HepG2 (cell line): ENCODE data around the gene GRK6. TPM values are rescaled to one million over a fixed set of nuclear protein-coding genes. Genes with fewer than 3 reads are reported as not detected.

ENCODE experiments used
- ATAC-seq: fragments of 200-7000 bp; cut with Tn5 transposase; 3 replicates; pipeline ENCODE4 v1.9.1; 2020; ENCODE audit warnings: mild to moderate bottlenecking, moderate library complexity
- BruUV-seq: library from RNA; stranded (reverse); fragments of 400-500 nt; replicated peaks from 2 replicates; lab custom pipeline; 2021; lab: Mats Ljungman, UMichigan
- CTCF ChIA-PET: fragments of 300-600 bp; formaldehyde crosslinking; extraction: SDS; loops from one replicate; lab custom pipeline; 2021; ENCODE audit warnings: low total read pairs, inconsistent platforms, low intra/inter-chr PET ratio; lab: Yijun Ruan, JAX
- POLR2A ChIA-PET: fragments of 350-600 bp; sonication (Branson Sonifier 250); formaldehyde crosslinking; loops from one replicate; lab custom pipeline; 2020; ENCODE audit warnings: antibody characterized with exemption, inconsistent platforms; lab: Yijun Ruan, JAX
- DNase-seq: peaks from one replicate; pipeline ENCODE4 v3.0.0-alpha.2; 2015; ENCODE audit warnings: low spot score
- FAIRE-seq: peaks from 3 replicates; lab custom pipeline; 2011; peaks lifted over from hg19 to GRCh38; lab: Jason Lieb, UNC
- H2AFZ ChIP-seq: one replicate; pipeline ENCODE4 v1.6.1; 2011; ENCODE audit warnings: low read length, inconsistent platforms
- H3K27ac ChIP-seq: fragments of 300-600 bp; 3 replicates; pipeline ENCODE4 v1.8.0; 2011; ENCODE audit warnings: mixed run types, mild to moderate bottlenecking, mixed read lengths, low read length, inconsistent platforms; ENCODE audit not compliant: insufficient read depth; ENCODE audit errors: extremely low read length
- H3K27me3 ChIP-seq, 2 experiments: fragments of 200-600 bp in 1 of 2; 2 replicates in 1 of 2; 3 replicates in 1 of 2; pipeline versions ENCODE4 v1.6.0 to v1.8.0; 2011; ENCODE audit warnings: low read length in 2 of 2, mild to moderate bottlenecking in 2 of 2, moderate library complexity in 2 of 2, inconsistent platforms in 1 of 2; ENCODE audit not compliant: insufficient read depth in 2 of 2, control insufficient read depth in 1 of 2
- H3K36me3 ChIP-seq, 2 experiments: fragments of 200-600 bp in 1 of 2; replicated peaks in 1 of 2; 2 replicates in 1 of 2; 3 replicates in 1 of 2; pipeline versions ENCODE4 v1.5.1 to v1.8.0; 2011; ENCODE audit warnings: low read length in 2 of 2, inconsistent platforms in 1 of 2; ENCODE audit not compliant: insufficient read depth in 2 of 2, control insufficient read depth in 1 of 2
- H3K4me1 ChIP-seq: 2 replicates; pipeline ENCODE4 v1.5.1; 2012; ENCODE audit warnings: low read length, inconsistent platforms; ENCODE audit not compliant: insufficient read depth
- H3K4me2 ChIP-seq: 2 replicates; pipeline ENCODE4 v1.6.0; 2011; ENCODE audit warnings: low read depth, low read length, inconsistent platforms
- H3K4me3 ChIP-seq, 3 experiments: fragments of 200-600 bp in 1 of 3; sonication (generic), shearing (Covaris generic) in 1 of 3; replicated peaks in 1 of 3; 2 replicates each; pipeline ENCODE4 v1.5.1; 2011 to 2016; ENCODE audit warnings: low read length in 3 of 3, inconsistent platforms in 2 of 3, low read depth in 2 of 3, mild to moderate bottlenecking in 2 of 3, control low read depth in 1 of 3, mixed read lengths in 1 of 3; ENCODE audit not compliant: insufficient read depth in 1 of 3
- H3K79me2 ChIP-seq: one replicate; pipeline ENCODE4 v1.6.1; 2011; ENCODE audit warnings: low read length, inconsistent platforms; ENCODE audit not compliant: insufficient read depth
- H3K9ac ChIP-seq: 2 replicates; pipeline ENCODE4 v1.6.0; 2011; ENCODE audit warnings: mild to moderate bottlenecking, low read depth, low read length, inconsistent platforms; ENCODE audit not compliant: insufficient read depth
- H3K9me3 ChIP-seq: 2 replicates; pipeline ENCODE4 v1.5.1; 2012; ENCODE audit warnings: mild to moderate bottlenecking, low read length
- H4K20me1 ChIP-seq: 2 replicates; pipeline ENCODE4 v1.6.0; 2011; ENCODE audit warnings: inconsistent platforms, mild to moderate bottlenecking, low read length, moderate library complexity; ENCODE audit not compliant: insufficient read depth
- SOX5 ChIP-seq: IDR thresholded peaks from 2 replicates; pipeline ENCODE4 v1.6.1; 2016; ENCODE audit warnings: borderline replicate concordance
- ZNF317 ChIP-seq: sonication (generic); formaldehyde crosslinking; IDR thresholded peaks from 2 replicates; pipeline ENCODE4 v1.5.0; 2020; ENCODE audit warnings: mild to moderate bottlenecking, missing genetic modification reagents
- WGBS: methylation state at CpG from one replicate; pipeline ENCODE4 v1.1.6; 2017; ENCODE audit warnings: low lambda C conversion rate; 5-methylcytosine and 5-hydroxymethylcytosine counted together
- in situ Hi-C: cut with HindIII; loops from 2 replicates; pipeline ENCODE4 v1.10.0; 2017; ENCODE audit warnings: low pct_unique_long_range_greater_than_20kb; ENCODE audit not compliant: extremely low pct_ligation_motif_present
- intact Hi-C: fragments of 100-400 bp; cut with micrococcal nuclease; formaldehyde crosslinking; loops from one replicate; pipeline ENCODE4 v1.10.0; 2022; ENCODE audit not compliant: unreplicated experiment
- polyA plus RNA-seq, 8 experiments: library from polyadenylated mRNA; depleted of rRNA in 3 of 8; stranded (reverse) in 7 of 8; unstranded in 1 of 8; fragments of >200 nt; fragmentation: Illumina TruSeq in 4 of 8; extraction: Trizol in 4 of 8; gene quantifications; 2 replicates each; pipeline versions ENCODE4 v1.2.1 to v1.2.3, GENCODE V29; 2011 to 2016; ENCODE audit warnings: low read depth in 4 of 8, missing spikeins in 1 of 8, mixed read lengths in 1 of 8; ENCODE audit not compliant: insufficient read depth in 1 of 8
- total RNA-seq, 5 experiments: library from RNA; depleted of rRNA; stranded (reverse); fragments of >200 nt; fragmentation: Illumina TruSeq; extraction: Trizol; gene quantifications; 2 replicates each; pipeline ENCODE4 v1.2.3, GENCODE V29; 2016; ENCODE audit warnings: low read depth in 1 of 5
- TF ChIP-seq, protein P1 (sequence below): sonication (generic); formaldehyde crosslinking; IDR thresholded peaks from 2 replicates; pipeline ENCODE4 v1.4.0; 2020; ENCODE audit warnings: missing genetic modification reagents
- TF ChIP-seq, protein P2 (sequence below): sonication (generic); formaldehyde crosslinking; conservative IDR thresholded peaks from 2 replicates; pipeline ENCODE4 v1.4.0; 2020; ENCODE audit warnings: missing genetic modification reagents
- TF ChIP-seq, protein P3 (sequence below): sonication (generic); formaldehyde crosslinking; IDR thresholded peaks from 2 replicates; pipeline ENCODE4 v1.9.0; 2021; ENCODE audit warnings: missing genetic modification reagents, mild to moderate bottlenecking, borderline replicate concordance
- TF ChIP-seq, protein P4 (sequence below): IDR thresholded peaks from 2 replicates; pipeline ENCODE4 v1.6.1; 2016; ENCODE audit warnings: missing compliant biosample characterization, missing genetic modification reagents, borderline replicate concordance
- TF ChIP-seq, protein P5 (sequence below): sonication (generic); formaldehyde crosslinking; IDR thresholded peaks from 2 replicates; pipeline ENCODE4 v1.5.0; 2020; ENCODE audit warnings: mild to moderate bottlenecking, missing genetic modification reagents

GRK6 gene
- total and polyA plus RNA-seq, 2 of the 13 experiments (the other 11 are each of a cell fraction or from before 2014, with no cell fraction given) = 13.2 to 19.9 TPM

DNA sequence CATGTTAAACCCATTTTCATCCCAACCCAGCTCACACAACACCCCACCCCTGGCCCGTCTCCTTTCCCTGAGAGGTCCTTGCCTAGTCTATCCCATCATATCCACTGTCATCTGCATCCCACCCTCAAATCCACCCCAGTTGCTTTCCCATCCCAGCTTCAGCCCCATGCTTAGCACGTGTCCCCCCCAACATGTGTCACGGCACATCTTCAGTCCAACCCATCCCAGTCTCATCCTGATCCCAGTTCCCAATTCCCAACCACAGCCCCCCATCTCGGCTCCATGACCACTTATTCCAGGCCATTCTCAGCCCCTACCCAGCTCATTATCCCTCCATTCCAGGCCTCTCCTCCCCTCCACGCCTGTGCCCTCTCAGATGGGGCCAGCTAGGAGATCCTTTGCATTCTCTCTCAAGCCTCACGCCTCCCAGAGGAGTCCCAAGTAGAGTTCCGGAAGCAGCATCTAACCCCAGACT lies 47.6 kb downstream of the GRK6 start:
- no peaks in the 10 kb centered on the region for H3K27me3 ChIP-seq
- H3K4me1 ChIP-seq = peaks cover 68% of the 10 kb centered on the region
- CTCF ChIA-PET = no interaction called here
- peak overlapping the region in 1 of 3 experiments; percentile 73; a peak in 1 of 6 replicates for H3K4me3 ChIP-seq
- no peak overlapping the region for H3K27ac ChIP-seq
- peaks cover 9% of the 10 kb centered on the region; the same call in 1 of the 2 replicates for H4K20me1 ChIP-seq
- no peaks in the 10 kb centered on the region for H3K36me3 ChIP-seq
- POLR2A ChIA-PET = interaction anchor here (0.8 to 1.2 kb wide), 2 partner anchors 27 to 105 kb away, joined by 3 read pairs; no protein-coding TSS in a partner anchor
- no peak overlapping the region for H2AFZ ChIP-seq
- BruUV-seq = no TSS peak
- DNase-seq (no peak), FAIRE-seq (no peak), ATAC-seq (no peak)
- H3K9ac ChIP-seq = no peak overlapping the region
- in situ Hi-C loops (loop anchor here (25.0 kb wide), 1 partner anchor 362 kb away; no protein-coding TSS in a partner anchor), intact Hi-C loops (no loop called here)
- 25% methylated on average over 7 of the region's 7 CpGs for WGBS
- H3K4me2 ChIP-seq = peak overlapping the region; percentile 47; the same call in 1 of the 2 replicates
- H3K9me3 ChIP-seq = no peaks in the 10 kb centered on the region
- H3K79me2 ChIP-seq = peaks cover 3% of the 10 kb centered on the region
- no peak for TF ChIP-seq ZNF317 (CRISPR knock-in tag)
- TF ChIP-seq, protein P1, sequence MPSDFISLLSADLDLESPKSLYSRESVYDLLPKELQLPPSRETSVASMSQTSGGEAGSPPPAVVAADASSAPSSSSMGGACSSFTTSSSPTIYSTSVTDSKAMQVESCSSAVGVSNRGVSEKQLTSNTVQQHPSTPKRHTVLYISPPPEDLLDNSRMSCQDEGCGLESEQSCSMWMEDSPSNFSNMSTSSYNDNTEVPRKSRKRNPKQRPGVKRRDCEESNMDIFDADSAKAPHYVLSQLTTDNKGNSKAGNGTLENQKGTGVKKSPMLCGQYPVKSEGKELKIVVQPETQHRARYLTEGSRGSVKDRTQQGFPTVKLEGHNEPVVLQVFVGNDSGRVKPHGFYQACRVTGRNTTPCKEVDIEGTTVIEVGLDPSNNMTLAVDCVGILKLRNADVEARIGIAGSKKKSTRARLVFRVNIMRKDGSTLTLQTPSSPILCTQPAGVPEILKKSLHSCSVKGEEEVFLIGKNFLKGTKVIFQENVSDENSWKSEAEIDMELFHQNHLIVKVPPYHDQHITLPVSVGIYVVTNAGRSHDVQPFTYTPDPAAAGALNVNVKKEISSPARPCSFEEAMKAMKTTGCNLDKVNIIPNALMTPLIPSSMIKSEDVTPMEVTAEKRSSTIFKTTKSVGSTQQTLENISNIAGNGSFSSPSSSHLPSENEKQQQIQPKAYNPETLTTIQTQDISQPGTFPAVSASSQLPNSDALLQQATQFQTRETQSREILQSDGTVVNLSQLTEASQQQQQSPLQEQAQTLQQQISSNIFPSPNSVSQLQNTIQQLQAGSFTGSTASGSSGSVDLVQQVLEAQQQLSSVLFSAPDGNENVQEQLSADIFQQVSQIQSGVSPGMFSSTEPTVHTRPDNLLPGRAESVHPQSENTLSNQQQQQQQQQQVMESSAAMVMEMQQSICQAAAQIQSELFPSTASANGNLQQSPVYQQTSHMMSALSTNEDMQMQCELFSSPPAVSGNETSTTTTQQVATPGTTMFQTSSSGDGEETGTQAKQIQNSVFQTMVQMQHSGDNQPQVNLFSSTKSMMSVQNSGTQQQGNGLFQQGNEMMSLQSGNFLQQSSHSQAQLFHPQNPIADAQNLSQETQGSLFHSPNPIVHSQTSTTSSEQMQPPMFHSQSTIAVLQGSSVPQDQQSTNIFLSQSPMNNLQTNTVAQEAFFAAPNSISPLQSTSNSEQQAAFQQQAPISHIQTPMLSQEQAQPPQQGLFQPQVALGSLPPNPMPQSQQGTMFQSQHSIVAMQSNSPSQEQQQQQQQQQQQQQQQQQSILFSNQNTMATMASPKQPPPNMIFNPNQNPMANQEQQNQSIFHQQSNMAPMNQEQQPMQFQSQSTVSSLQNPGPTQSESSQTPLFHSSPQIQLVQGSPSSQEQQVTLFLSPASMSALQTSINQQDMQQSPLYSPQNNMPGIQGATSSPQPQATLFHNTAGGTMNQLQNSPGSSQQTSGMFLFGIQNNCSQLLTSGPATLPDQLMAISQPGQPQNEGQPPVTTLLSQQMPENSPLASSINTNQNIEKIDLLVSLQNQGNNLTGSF = no peak
- TF ChIP-seq, protein P2, sequence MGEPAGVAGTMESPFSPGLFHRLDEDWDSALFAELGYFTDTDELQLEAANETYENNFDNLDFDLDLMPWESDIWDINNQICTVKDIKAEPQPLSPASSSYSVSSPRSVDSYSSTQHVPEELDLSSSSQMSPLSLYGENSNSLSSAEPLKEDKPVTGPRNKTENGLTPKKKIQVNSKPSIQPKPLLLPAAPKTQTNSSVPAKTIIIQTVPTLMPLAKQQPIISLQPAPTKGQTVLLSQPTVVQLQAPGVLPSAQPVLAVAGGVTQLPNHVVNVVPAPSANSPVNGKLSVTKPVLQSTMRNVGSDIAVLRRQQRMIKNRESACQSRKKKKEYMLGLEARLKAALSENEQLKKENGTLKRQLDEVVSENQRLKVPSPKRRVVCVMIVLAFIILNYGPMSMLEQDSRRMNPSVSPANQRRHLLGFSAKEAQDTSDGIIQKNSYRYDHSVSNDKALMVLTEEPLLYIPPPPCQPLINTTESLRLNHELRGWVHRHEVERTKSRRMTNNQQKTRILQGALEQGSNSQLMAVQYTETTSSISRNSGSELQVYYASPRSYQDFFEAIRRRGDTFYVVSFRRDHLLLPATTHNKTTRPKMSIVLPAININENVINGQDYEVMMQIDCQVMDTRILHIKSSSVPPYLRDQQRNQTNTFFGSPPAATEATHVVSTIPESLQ (CRISPR knock-in tag) = no peak
- TF ChIP-seq, protein P3, sequence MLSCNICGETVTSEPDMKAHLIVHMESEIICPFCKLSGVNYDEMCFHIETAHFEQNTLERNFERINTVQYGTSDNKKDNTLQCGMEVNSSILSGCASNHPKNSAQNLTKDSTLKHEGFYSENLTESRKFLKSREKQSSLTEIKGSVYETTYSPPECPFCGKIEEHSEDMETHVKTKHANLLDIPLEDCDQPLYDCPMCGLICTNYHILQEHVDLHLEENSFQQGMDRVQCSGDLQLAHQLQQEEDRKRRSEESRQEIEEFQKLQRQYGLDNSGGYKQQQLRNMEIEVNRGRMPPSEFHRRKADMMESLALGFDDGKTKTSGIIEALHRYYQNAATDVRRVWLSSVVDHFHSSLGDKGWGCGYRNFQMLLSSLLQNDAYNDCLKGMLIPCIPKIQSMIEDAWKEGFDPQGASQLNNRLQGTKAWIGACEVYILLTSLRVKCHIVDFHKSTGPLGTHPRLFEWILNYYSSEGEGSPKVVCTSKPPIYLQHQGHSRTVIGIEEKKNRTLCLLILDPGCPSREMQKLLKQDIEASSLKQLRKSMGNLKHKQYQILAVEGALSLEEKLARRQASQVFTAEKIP (CRISPR knock-in tag) = no peak
- TF ChIP-seq, protein P4, sequence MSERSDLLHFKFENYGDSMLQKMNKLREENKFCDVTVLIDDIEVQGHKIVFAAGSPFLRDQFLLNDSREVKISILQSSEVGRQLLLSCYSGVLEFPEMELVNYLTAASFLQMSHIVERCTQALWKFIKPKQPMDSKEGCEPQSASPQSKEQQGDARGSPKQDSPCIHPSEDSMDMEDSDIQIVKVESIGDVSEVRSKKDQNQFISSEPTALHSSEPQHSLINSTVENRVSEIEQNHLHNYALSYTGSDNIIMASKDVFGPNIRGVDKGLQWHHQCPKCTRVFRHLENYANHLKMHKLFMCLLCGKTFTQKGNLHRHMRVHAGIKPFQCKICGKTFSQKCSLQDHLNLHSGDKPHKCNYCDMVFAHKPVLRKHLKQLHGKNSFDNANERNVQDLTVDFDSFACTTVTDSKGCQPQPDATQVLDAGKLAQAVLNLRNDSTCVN (CRISPR knock-in tag) = no peak
- TF ChIP-seq, protein P5, sequence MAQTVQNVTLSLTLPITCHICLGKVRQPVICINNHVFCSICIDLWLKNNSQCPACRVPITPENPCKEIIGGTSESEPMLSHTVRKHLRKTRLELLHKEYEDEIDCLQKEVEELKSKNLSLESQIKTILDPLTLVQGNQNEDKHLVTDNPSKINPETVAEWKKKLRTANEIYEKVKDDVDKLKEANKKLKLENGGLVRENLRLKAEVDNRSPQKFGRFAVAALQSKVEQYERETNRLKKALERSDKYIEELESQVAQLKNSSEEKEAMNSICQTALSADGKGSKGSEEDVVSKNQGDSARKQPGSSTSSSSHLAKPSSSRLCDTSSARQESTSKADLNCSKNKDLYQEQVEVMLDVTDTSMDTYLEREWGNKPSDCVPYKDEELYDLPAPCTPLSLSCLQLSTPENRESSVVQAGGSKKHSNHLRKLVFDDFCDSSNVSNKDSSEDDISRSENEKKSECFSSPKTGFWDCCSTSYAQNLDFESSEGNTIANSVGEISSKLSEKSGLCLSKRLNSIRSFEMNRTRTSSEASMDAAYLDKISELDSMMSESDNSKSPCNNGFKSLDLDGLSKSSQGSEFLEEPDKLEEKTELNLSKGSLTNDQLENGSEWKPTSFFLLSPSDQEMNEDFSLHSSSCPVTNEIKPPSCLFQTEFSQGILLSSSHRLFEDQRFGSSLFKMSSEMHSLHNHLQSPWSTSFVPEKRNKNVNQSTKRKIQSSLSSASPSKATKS (CRISPR knock-in tag) = no peak
- TF ChIP-seq SOX5 (CRISPR knock-in tag) = no peak
